Stimulated activated naive CD8-positive, alpha-beta T cell treated with anti-CD3 and anti-CD28 coated beads, Interleukin-15, Interleukin-2, amounts not matched to agents 100 U/mL and 50 U/mL, for 24 hours (primary cell): Measurements from ENCODE around the gene NPC1.
"Not testable (repeated sequence)": the region's sequence is repeated elsewhere in the genome, so short reads cannot be mapped to it uniquely, and the experiment has no call there.

Experiments used
- ATAC-seq: fragments of 150-1000 bp; cut with Tn5 transposase; one replicate; pipeline ENCODE4 v1.10.0; 2021
- DNase-seq: peaks from one replicate; pipeline ENCODE4 v3.0.0; 2021

Gene NPC1

GRCh38 chr18:23575309-23575651, 11.0 kb downstream of the NPC1 start:
- no peak for DNase-seq

GRCh38 chr18:23574611-23575308, 11.5 kb downstream of the NPC1 start:
- DNase-seq (no peak), ATAC-seq (no peak)

More at GRCh38 chr18:23575309-23575651, 11.0 kb downstream of the NPC1 start:
- ATAC-seq = no peak

GRCh38 chr18:23573626-23574431, 12.5 kb downstream of the NPC1 start:
- peak; percentile 72 for ATAC-seq
- peak; percentile 43 for DNase-seq

GRCh38 chr18:23573020-23573419, 13.3 kb downstream of the NPC1 start:
- DNase-seq (no peak), ATAC-seq (no peak)

- ATAC-seq = no peak
- DNase-seq = no peak
These were observed 13.7 kb downstream of the NPC1 start for GRCh38 chr18:23572570-23572969.

- ATAC-seq (no peak), DNase-seq (no peak)
These were observed 14.3 kb downstream of the NPC1 start for GRCh38 chr18:23572012-23572411.

- DNase-seq (no peak), ATAC-seq (no peak)
These were observed 15.3 kb downstream of the NPC1 start for GRCh38 chr18:23570912-23571504.

- DNase-seq (no peak), ATAC-seq (no peak)
These were observed 16.8 kb downstream of the NPC1 start for GRCh38 chr18:23569299-23570063.

- DNase-seq (no peak), ATAC-seq (no peak)
These were observed 17.8 kb downstream of the NPC1 start for GRCh38 chr18:23568281-23569138.

- DNase-seq (no peak), ATAC-seq (no peak)
These were observed 18.6 kb downstream of the NPC1 start for GRCh38 chr18:23567671-23568070.

- no peak for ATAC-seq
- no peak for DNase-seq
These were observed 20.3 kb downstream of the NPC1 start for GRCh38 chr18:23565916-23566547.

GRCh38 chr18:23563377-23564043, 22.8 kb downstream of the NPC1 start:
- ATAC-seq (peak; percentile 95), DNase-seq (no peak)

GRCh38 chr18:23560186-23560585, 26.1 kb downstream of the NPC1 start:
- ATAC-seq (no peak), DNase-seq (no peak)

GRCh38 chr18:23557511-23557910, 28.8 kb downstream of the NPC1 start:
- not testable (repeated sequence) for DNase-seq, ATAC-seq

GRCh38 chr18:23556145-23556780, 30.0 kb downstream of the NPC1 start:
- DNase-seq (no peak), ATAC-seq (no peak)

- DNase-seq (no peak), ATAC-seq (no peak)
These were observed 32.4 kb downstream of the NPC1 start for GRCh38 chr18:23553887-23554286.

GRCh38 chr18:23552505-23552904, 33.8 kb downstream of the NPC1 start:
- ATAC-seq = no peak

GRCh38 chr18:23551978-23552377, 34.3 kb downstream of the NPC1 start:
- no peak for DNase-seq
- no peak for ATAC-seq

More at GRCh38 chr18:23552505-23552904, 33.8 kb downstream of the NPC1 start:
- no peak for DNase-seq

- no peak for ATAC-seq
- no peak for DNase-seq
These were observed 35.4 kb downstream of the NPC1 start for GRCh38 chr18:23550898-23551297.

GRCh38 chr18:23548719-23549118, 37.6 kb downstream of the NPC1 start:
- ATAC-seq = no peak
- DNase-seq = no peak
